Measurements from ENCODE around the gene EYS.
A peak's percentile ranks its signal among the peaks of the same experiment; 100 is the strongest.
"Not testable (repeated sequence)": the region's sequence is repeated elsewhere in the genome, so short reads cannot be mapped to it uniquely, and the experiment has no call there.

EYS gene

GRCh38 chr6:63947792-63948529, 1759.1 kb downstream of the EYS start:
- no peak for DNase-seq (ENCODE audit: low spot score)

GRCh38 chr6:63945987-63946386, 1761.0 kb downstream of the EYS start:
- DNase-seq (ENCODE audit: low spot score), result no peak

- no peak for DNase-seq (ENCODE audit: low spot score)
These were observed 1763.2 kb downstream of the EYS start for GRCh38 chr6:63943826-63944225.

- DNase-seq (ENCODE audit: low spot score), result no peak
These were observed 1765.1 kb downstream of the EYS start for GRCh38 chr6:63941747-63942470.

GRCh38 chr6:63940056-63940455, 1767.0 kb downstream of the EYS start:
- DNase-seq (ENCODE audit: low spot score), result no peak

GRCh38 chr6:63936399-63936798, 1770.6 kb downstream of the EYS start:
- DNase-seq (ENCODE audit: low spot score), result no peak

- DNase-seq (ENCODE audit: low spot score), result no peak
These were observed 1771.3 kb downstream of the EYS start for GRCh38 chr6:63935732-63936131.

GRCh38 chr6:63933948-63934347, 1773.1 kb downstream of the EYS start:
- not testable (repeated sequence) for DNase-seq (ENCODE audit: low spot score)

GRCh38 chr6:63930848-63931247, 1776.2 kb downstream of the EYS start:
- DNase-seq (ENCODE audit: low spot score), result no peak

GRCh38 chr6:63929111-63929510, 1777.9 kb downstream of the EYS start:
- DNase-seq (ENCODE audit: low spot score), result no peak

- DNase-seq (ENCODE audit: low spot score), result no peak
These were observed 1778.4 kb downstream of the EYS start for GRCh38 chr6:63928613-63929012.

- DNase-seq (ENCODE audit: low spot score), result no peak
These were observed 1779.8 kb downstream of the EYS start for GRCh38 chr6:63926950-63927927.

- DNase-seq (ENCODE audit: low spot score), result no peak
These were observed 1780.7 kb downstream of the EYS start for GRCh38 chr6:63926258-63926780.

- peak; percentile 38 for DNase-seq (ENCODE audit: low spot score)
These were observed 1783.8 kb downstream of the EYS start for GRCh38 chr6:63923139-63923739.

GRCh38 chr6:63919556-63920110, 1787.4 kb downstream of the EYS start:
- no peak for DNase-seq (ENCODE audit: low spot score)

- no peak for DNase-seq (ENCODE audit: low spot score)
These were observed 1794.1 kb downstream of the EYS start for GRCh38 chr6:63912887-63913286.

GRCh38 chr6:63910863-63911551, 1796.0 kb downstream of the EYS start:
- DNase-seq (ENCODE audit: low spot score), result no peak

GRCh38 chr6:63904650-63905248, 1802.3 kb downstream of the EYS start:
- DNase-seq (ENCODE audit: low spot score), result peak; percentile 47

- no peak for DNase-seq (ENCODE audit: low spot score)
These were observed 1807.5 kb downstream of the EYS start for GRCh38 chr6:63899550-63899949.

- no peak for DNase-seq (ENCODE audit: low spot score)
These were observed 1809.1 kb downstream of the EYS start for GRCh38 chr6:63897952-63898351.

Data from AG08395 (cell line).